Neural cell (in vitro differentiated cells): ENCODE results near the gene RASEF. TPM values are rescaled to one million over a fixed set of nuclear protein-coding genes. Genes with fewer than 3 reads are reported as not detected.

Experiments
- H2AFZ ChIP-seq: fragments of 200-600, 300-800 bp; sonication (generic), shearing (Covaris generic); 2 replicates; pipeline ENCODE4 v1.6.0; 2014; ENCODE audit warnings: low read depth, mild to moderate bottlenecking, antibody characterized with exemption, low read length, moderate library complexity
- H3F3A ChIP-seq: fragments of 200-600 bp; shearing (Covaris generic); 2 replicates; pipeline ENCODE4 v1.6.1; 2016; ENCODE audit warnings: mild to moderate bottlenecking, moderate library complexity, mixed read lengths, antibody characterized with exemption, low read length; ENCODE audit not compliant: insufficient read depth, poor library complexity, severe bottlenecking
- H3K27ac ChIP-seq: fragments of 200-600, 300-800 bp; sonication (generic), shearing (Covaris generic); 2 replicates; pipeline ENCODE4 v1.5.1; 2014; ENCODE audit warnings: mild to moderate bottlenecking, low read length, moderate library complexity
- H3K27me3 ChIP-seq: fragments of 300-800, 200-600 bp; sonication (generic), shearing (Covaris generic); 2 replicates; pipeline ENCODE4 v1.6.0; 2014; ENCODE audit warnings: mild to moderate bottlenecking, low read depth, low read length, moderate library complexity; ENCODE audit not compliant: insufficient read depth
- H3K36me3 ChIP-seq: fragments of 300-800, 200-600 bp; sonication (generic), shearing (Covaris generic); 2 replicates; pipeline ENCODE4 v1.5.1; 2014; ENCODE audit warnings: mild to moderate bottlenecking, antibody characterized with exemption, low read length, moderate library complexity; ENCODE audit not compliant: insufficient read depth
- H3K4me2 ChIP-seq: fragments of 300-800, 200-600 bp; sonication (generic), shearing (Covaris generic); 2 replicates; pipeline ENCODE4 v1.6.0; 2014; ENCODE audit warnings: mild to moderate bottlenecking, low read length
- H3K4me3 ChIP-seq: fragments of 300-800, 200-600 bp; sonication (generic), shearing (Covaris generic); 2 replicates; pipeline ENCODE4 v1.5.1; 2014; ENCODE audit warnings: mild to moderate bottlenecking, low read length, moderate library complexity
- H3K79me2 ChIP-seq: fragments of 200-600 bp; shearing (Covaris generic); replicated peaks from 2 replicates; pipeline ENCODE4 v1.6.0; 2014; ENCODE audit warnings: mild to moderate bottlenecking, low read length, moderate library complexity; ENCODE audit not compliant: insufficient read depth
- H3K9ac ChIP-seq: fragments of 300-800, 200-600 bp; sonication (generic), shearing (Covaris generic); 2 replicates; pipeline ENCODE4 v1.6.1; 2016; ENCODE audit warnings: mild to moderate bottlenecking, low read length, mixed read lengths
- H3K9me2 ChIP-seq: fragments of 200-600 bp; shearing (Covaris generic); 2 replicates; pipeline ENCODE4 v1.6.1; 2016; ENCODE audit warnings: mild to moderate bottlenecking, low read length, mixed read lengths; ENCODE audit not compliant: insufficient read depth
- H3K9me3 ChIP-seq: fragments of 200-600, 300-800 bp; sonication (generic), shearing (Covaris generic); 2 replicates; pipeline ENCODE4 v1.6.1; 2016; ENCODE audit warnings: mild to moderate bottlenecking, mixed run types, low read length, moderate library complexity, mixed read lengths
- H4K20me1 ChIP-seq: fragments of 200-600 bp; shearing (Covaris generic); 2 replicates; pipeline ENCODE4 v1.6.1; 2016; ENCODE audit warnings: mild to moderate bottlenecking, mixed run types; ENCODE audit not compliant: insufficient read depth
- EP300 ChIP-seq: fragments of 450-650 bp; conservative IDR thresholded peaks from 2 replicates; pipeline ENCODE4 v1.6.1; 2014; ENCODE audit warnings: antibody characterized with exemption, mild to moderate bottlenecking, moderate library complexity; ENCODE audit not compliant: poor library complexity, severe bottlenecking
- EZH2 ChIP-seq: fragments of 200-600, 300-800 bp; shearing (Covaris generic), sonication (generic); IDR thresholded peaks from 2 replicates; pipeline ENCODE4 v1.6.1; 2014; ENCODE audit warnings: antibody characterized with exemption, low read length, borderline replicate concordance, mild to moderate bottlenecking; ENCODE audit not compliant: insufficient read depth, poor library complexity, severe bottlenecking
- MXI1 ChIP-seq: fragments of 450-650 bp; conservative IDR thresholded peaks from 2 replicates; pipeline ENCODE4 v1.6.1; 2014; ENCODE audit warnings: antibody characterized with exemption, mild to moderate bottlenecking; ENCODE audit not compliant: poor library complexity, severe bottlenecking
- POLR2AphosphoS5 ChIP-seq: IDR thresholded peaks from 2 replicates; pipeline ENCODE4 v1.6.1; 2012
- RAD21 ChIP-seq: fragments of 450-650 bp; conservative IDR thresholded peaks from 2 replicates; pipeline ENCODE4 v1.6.1; 2014; ENCODE audit warnings: antibody characterized with exemption, mild to moderate bottlenecking, moderate library complexity
- SMC3 ChIP-seq: fragments of 450-650 bp; conservative IDR thresholded peaks from 2 replicates; pipeline ENCODE4 v1.6.1; 2014; ENCODE audit warnings: antibody characterized with exemption, mild to moderate bottlenecking, moderate library complexity; ENCODE audit not compliant: poor library complexity
- TAF1 ChIP-seq: IDR thresholded peaks from 2 replicates; pipeline ENCODE4 v1.6.1; 2012; ENCODE audit warnings: low read depth
- polyA plus RNA-seq: library from polyadenylated mRNA; depleted of rRNA; stranded (reverse); fragments of >200 nt; gene quantifications from 2 replicates; pipeline ENCODE4 v1.2.3, GENCODE V29; 2014
- TF ChIP-seq, protein P1 (sequence below): IDR thresholded peaks from 2 replicates; pipeline ENCODE4 v1.6.1; 2012; ENCODE audit warnings: borderline replicate concordance
- TF ChIP-seq, protein P2 (sequence below): fragments of 450-650 bp; IDR thresholded peaks from 2 replicates; pipeline ENCODE4 v1.5.1; 2014; ENCODE audit warnings: antibody characterized with exemption, mild to moderate bottlenecking, moderate library complexity; ENCODE audit not compliant: poor library complexity, severe bottlenecking

The RASEF gene
- polyA plus RNA-seq, 1 donor from 2014 or later, result 0.12 TPM

DNA sequence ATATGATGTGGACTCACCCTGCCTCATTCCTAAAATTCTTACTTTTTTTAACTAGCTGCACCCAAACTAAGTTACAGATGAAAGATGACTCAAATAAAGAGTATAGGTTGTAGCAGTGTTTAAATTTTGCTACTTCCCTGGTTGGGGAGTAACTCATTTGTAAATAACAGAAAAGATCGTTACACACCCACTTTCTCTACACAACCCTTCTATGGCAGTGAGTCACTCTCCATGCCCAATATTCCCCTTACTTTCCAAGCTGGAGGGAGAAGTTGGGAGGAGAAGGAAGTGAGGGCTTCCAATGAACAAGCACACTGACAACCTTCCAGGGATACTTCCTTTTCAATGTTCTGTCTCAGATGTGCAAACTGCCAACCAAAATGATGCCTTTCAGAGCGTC is 1.9 kb downstream of the RASEF start (continued):
- TF ChIP-seq, protein P1, sequence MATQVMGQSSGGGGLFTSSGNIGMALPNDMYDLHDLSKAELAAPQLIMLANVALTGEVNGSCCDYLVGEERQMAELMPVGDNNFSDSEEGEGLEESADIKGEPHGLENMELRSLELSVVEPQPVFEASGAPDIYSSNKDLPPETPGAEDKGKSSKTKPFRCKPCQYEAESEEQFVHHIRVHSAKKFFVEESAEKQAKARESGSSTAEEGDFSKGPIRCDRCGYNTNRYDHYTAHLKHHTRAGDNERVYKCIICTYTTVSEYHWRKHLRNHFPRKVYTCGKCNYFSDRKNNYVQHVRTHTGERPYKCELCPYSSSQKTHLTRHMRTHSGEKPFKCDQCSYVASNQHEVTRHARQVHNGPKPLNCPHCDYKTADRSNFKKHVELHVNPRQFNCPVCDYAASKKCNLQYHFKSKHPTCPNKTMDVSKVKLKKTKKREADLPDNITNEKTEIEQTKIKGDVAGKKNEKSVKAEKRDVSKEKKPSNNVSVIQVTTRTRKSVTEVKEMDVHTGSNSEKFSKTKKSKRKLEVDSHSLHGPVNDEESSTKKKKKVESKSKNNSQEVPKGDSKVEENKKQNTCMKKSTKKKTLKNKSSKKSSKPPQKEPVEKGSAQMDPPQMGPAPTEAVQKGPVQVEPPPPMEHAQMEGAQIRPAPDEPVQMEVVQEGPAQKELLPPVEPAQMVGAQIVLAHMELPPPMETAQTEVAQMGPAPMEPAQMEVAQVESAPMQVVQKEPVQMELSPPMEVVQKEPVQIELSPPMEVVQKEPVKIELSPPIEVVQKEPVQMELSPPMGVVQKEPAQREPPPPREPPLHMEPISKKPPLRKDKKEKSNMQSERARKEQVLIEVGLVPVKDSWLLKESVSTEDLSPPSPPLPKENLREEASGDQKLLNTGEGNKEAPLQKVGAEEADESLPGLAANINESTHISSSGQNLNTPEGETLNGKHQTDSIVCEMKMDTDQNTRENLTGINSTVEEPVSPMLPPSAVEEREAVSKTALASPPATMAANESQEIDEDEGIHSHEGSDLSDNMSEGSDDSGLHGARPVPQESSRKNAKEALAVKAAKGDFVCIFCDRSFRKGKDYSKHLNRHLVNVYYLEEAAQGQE, result no peak
- TF ChIP-seq RAD21 (no peak), EP300 (no peak)

DNA sequence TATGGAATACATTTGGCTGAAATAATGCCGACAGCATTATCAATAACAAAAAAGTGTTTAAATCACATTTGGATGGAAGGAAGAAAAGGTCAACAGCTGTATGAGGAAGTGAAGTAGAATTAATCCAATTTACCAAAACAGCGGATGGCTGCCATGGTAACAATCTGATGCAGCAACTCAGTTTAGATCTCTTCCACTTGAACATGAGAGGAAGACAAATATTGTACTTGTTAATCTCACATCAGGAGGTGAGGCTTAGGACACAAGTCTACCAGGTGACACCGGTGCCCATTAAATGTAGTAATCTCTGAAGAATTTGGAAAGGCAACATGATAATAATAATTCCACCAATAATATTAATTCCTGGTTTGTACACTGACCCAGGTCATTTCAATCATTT is 2.4 kb downstream of the RASEF start:
- Histone ChIP-seq H3K79me2 (no peaks in the 10 kb centered on the region), H3K4me3 (no peak overlapping the region), H2AFZ (no peak overlapping the region), H3F3A (no peaks in the 10 kb centered on the region), H3K9ac (no peak overlapping the region), H3K36me3 (no peaks in the 10 kb centered on the region), H3K27me3 (peaks cover 60% of the 10 kb centered on the region), H3K27ac (no peak overlapping the region), H4K20me1 (no peaks in the 10 kb centered on the region), H3K9me2 (no peaks in the 10 kb centered on the region), H3K4me2 (no peak overlapping the region), H3K9me3 (no peaks in the 10 kb centered on the region)
- no peak for TF ChIP-seq EP300
- TF ChIP-seq, protein P2, sequence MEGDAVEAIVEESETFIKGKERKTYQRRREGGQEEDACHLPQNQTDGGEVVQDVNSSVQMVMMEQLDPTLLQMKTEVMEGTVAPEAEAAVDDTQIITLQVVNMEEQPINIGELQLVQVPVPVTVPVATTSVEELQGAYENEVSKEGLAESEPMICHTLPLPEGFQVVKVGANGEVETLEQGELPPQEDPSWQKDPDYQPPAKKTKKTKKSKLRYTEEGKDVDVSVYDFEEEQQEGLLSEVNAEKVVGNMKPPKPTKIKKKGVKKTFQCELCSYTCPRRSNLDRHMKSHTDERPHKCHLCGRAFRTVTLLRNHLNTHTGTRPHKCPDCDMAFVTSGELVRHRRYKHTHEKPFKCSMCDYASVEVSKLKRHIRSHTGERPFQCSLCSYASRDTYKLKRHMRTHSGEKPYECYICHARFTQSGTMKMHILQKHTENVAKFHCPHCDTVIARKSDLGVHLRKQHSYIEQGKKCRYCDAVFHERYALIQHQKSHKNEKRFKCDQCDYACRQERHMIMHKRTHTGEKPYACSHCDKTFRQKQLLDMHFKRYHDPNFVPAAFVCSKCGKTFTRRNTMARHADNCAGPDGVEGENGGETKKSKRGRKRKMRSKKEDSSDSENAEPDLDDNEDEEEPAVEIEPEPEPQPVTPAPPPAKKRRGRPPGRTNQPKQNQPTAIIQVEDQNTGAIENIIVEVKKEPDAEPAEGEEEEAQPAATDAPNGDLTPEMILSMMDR, result no peak
- TF ChIP-seq EZH2, result no peak
- TF ChIP-seq SMC3, result no peak
- TF ChIP-seq, protein P1, result no peak
- TF ChIP-seq RAD21, result no peak
- no peak for TF ChIP-seq MXI1
- TF ChIP-seq TAF1, result no peak
- TF ChIP-seq POLR2AphosphoS5, result no peak
